Measurements from ENCODE around the gene KCTD13.

DNA sequence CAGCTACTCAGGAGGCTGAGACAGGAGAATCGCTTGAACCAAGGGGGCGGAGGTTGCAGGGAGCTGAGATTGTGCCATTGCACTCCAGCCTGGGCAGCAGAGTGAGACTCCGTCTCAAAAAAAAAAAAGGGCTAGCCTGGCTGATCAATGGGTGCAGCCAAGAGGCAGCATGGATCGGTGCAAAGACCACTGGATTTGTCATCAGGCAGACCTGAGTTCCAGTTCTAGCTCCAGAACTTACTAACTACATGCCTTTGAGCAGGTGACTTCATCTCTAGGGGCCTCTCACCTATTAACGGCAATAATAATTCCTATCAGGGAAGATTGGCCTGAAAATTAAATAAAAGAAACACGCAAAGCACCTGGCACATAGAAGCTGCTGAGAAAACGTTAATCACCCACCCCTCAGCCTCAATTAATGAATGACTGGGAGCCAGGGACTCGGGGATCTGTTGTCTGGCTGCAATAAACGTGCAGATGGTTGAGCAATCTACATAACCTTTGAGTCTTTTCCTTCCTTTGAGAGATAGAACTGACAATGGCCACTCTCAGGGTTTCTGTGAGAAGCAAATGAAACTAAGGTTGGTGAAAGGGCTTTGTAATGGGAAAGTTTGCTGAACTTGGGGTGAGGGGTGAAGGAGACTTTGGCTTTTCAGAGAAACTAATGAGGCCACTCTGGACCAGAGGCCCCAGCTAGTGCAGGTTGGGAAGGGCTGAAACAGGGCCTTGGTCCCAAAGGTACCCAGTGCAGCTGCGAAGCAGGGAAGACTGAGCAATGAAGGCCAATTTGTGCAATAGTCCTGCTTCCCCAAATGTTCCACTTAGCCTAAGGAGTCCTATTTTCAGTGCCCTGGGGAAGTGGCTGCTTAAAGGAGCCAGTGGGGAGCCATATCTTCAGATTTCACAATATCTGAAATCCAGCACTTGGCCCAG, 34.2 kb downstream of the KCTD13 start:
- TF ChIP-seq, protein P1, sequence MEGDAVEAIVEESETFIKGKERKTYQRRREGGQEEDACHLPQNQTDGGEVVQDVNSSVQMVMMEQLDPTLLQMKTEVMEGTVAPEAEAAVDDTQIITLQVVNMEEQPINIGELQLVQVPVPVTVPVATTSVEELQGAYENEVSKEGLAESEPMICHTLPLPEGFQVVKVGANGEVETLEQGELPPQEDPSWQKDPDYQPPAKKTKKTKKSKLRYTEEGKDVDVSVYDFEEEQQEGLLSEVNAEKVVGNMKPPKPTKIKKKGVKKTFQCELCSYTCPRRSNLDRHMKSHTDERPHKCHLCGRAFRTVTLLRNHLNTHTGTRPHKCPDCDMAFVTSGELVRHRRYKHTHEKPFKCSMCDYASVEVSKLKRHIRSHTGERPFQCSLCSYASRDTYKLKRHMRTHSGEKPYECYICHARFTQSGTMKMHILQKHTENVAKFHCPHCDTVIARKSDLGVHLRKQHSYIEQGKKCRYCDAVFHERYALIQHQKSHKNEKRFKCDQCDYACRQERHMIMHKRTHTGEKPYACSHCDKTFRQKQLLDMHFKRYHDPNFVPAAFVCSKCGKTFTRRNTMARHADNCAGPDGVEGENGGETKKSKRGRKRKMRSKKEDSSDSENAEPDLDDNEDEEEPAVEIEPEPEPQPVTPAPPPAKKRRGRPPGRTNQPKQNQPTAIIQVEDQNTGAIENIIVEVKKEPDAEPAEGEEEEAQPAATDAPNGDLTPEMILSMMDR (IDR thresholded peaks at IDR 0.05 in 4 of 5, conservative IDR thresholded peaks at IDR 0.05 in 1 of 5) = no peak
- TF ChIP-seq POLR2A (IDR thresholded peaks at IDR 0.05) = no peak

Data from gastrocnemius medialis (tissue), 4 donors.